DMS153 treated with DMSO at 0.1 percent for 48 hours (cell line): Measurements from ENCODE around the gene PLEKHD1.
"Not testable (repeated sequence)": the region's sequence is repeated elsewhere in the genome, so short reads cannot be mapped to it uniquely, and the experiment has no call there.

ENCODE experiments used
- DNase-seq: peaks from one replicate; lab custom pipeline; 2025; ENCODE audit not compliant: unreplicated experiment; lab: John Stamatoyannopoulos, UW

The PLEKHD1 gene

DNA sequence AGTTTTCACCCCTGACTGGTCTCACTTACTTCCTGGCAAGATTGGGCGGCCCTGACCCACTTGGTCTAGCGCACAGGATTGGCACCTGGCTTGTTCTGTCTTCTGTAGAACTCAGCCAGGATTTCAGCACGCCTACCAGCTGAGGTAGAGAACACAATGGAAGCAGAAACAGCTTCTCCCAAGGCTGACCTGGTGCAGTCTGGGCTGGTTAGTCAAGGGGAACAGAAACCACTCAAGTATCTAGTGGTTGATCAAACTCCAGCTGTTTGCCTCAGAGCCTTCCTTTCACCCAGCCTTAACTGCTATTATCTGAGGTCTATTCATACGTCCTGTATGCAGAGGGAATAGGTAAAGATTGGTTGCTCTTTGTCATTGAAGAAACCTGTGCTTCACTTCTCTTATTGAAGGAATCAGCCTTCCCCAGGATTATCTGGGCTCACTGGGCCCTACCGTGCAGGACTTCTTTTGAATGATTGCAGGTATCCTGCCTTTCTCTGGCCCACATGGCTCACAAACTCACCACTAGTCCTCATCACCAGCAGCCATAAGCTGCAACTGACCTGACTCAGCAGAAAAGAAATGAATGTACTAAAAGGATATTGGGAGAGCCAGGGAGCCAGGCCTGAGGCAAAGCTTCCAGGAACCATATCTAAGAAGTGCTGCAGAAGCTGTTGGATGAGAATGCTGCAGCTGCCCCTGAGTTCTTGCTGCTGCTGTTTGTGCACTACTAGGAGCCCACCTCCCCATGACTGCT lies 2.5 kb upstream of the PLEKHD1 start:
- DNase-seq: no peak

DNA sequence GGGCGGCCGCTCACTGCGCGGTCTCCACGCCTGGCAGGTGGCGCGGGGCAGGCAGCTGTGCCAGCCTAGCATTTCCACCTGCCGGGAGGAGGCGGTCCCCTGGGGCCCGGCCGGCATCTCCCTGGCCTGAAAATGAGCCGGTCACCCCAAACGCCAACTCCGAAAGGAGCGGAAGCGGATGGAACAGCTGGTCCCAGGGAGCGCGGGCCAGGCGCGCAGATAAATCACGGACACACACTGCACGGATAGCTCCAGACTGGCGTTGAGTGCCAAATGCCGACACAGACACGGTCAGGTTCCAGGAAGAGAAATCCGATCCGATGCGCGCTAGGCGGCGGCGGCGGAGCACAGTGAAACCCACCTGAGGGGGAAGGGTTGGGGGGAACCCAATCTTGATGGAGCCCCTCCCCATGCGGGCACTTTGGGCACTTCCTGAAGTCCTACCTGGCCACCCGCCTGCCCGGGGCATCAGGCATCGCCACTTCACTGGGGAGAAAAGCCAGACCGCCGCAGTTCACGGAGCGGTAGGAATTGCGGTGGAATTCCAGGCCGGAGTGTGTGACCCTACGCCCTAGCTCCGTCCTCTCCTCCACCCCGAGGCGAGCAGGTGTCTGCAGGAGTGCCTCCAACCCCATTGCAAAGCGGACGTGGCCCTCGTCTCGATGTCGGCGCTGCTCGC lies 624 bp upstream of the PLEKHD1 start:
- DNase-seq: no peak

DNA sequence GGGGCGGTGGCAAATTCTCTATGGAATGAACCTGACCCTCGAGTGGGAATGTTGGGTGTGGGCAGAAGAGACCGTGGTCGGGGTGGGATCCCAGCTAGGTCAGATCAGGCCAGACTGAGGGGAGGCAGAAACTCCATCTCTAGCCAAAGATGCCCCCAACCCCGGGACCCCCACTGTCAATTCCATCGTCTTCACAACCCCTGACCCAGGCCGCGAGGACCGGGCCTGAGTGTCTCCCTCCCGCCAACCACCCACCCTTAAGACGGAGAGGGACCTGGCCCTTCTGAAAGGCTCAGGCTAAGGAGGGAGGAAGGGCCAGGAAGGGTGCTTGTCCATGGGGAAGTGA lies 760 bp downstream of the PLEKHD1 start:
- no peak for DNase-seq

DNA sequence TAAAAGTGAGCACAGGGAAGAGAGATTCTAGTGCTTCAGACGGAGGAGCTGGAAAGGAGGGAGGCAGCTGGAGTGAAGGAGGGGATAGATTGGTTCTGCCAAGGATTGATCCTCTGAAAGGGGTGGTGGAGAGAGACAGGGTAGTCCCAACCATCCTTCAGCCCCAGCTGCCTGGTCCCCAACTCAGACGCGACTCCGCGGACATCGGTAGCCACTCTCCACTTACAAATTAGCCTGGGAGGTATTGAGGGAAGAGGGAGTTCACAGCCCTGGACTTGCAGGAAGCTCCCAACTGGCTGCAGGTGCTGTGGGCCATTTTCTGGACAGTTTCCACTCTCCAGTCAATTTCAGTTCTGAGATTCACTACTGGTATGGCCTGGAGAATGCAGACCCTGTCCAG lies 1.2 kb downstream of the PLEKHD1 start:
- DNase-seq: no peak

DNA sequence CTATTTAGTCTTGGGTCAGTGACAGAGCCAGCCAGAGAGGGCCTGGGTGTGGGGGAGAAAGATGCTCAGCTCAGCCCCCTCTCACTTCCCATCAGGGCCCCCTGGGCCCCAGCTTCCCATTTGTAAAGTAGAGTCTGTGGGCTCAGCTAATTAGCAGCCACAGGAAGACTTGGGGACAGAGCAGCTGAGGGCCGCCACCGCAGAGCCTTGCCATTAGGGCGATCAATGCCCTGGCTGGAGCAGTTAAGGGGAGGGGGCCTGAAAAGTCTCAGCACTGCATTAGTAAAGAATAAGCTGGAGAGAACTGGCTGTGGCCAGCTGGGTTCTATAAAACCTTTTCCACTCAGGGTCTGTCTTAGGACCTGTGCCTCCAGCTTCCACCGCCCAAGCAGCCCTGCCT lies 2.7 kb downstream of the PLEKHD1 start:
- no peak for DNase-seq

DNA sequence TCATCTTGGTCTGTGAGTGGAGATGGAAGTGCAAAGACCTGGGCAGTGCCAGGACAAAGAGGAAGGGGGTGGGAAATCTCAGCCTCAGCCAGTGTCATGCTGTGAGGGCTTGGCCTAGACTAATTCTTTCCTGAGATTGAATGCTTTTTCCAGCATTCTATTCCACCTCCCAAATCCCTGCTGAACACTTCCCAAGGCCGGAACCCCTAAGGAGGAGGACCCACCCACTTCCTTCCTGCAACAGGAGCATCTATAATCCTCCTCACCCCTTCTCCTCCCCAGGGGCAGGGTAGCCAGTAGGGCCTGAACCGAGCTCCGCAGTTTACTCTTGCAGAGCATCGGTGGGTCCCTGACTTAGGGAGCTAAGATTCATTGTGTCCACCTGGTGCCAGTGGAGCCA lies 3.2 kb downstream of the PLEKHD1 start:
- no peak for DNase-seq

DNA sequence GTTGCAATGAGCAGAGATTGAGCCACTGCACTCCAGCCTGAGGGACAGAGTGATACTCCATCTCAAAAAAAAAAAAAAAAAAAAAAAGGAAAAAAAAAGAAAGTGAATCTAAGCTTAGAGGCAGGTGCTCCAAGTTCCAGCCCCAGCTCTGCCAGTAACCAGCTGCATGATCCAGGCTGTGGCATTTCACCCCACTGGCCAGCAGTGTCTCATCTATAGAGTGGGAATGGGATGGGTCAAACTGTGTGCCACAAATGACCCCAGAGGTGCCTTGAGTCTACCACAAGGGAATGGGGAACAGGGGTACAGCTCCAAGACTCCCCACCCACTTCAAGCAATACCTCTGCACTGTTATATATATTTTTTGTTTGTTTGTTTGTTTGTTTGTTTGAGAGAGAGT lies 5.0 kb downstream of the PLEKHD1 start:
- DNase-seq: no peak

DNA sequence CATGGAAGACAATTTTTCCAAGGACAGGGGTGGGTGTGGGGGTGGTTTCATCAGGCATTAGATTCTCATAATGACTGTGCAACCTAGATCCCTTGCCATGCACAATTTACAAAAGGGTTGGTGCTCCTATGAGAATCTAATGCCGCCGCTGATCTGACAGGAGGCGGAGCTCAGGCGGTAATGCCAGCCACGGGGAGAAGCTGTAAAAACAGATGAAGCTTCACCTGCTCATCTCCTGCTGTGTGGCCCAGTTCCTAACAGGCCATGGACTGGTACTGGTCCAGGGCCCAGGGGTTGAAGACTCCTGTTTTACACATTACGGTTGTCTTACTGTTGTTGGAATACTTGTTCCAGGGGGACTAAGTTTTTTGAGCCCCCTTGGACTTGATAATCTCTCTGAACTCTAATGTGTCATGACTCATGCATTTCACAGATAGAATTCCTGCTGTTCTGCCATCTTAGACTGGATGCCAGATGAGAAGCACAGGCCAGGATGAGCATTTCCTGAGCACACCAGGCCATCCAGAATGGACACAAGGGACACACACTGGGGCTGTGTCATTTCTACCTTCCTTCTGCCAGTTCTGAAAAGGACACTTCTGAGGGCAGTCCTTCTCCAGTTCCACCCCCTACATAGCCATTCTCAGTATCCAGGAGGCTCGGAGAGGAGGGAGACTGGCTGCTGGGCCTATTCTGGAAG lies 5.8 kb downstream of the PLEKHD1 start:
- no peak for DNase-seq

DNA sequence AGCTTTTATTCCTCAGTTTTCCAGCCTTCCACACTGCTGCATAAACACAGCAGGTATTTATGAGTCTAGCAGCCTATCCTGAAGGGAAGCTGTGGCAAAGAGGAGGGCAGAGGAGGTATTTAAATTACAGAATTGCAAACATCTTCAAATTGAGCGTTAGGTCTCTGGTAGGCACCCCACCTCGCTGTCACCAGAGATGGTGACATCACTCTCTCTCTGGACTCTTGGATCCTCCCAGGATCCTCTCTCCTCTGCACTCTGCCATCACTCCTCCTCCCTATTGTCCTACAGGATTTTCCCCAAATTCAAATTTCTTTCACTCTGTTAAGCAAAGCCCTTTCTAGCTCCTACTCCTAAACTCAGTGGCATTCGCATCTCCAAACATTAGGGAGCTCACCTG lies 6.7 kb downstream of the PLEKHD1 start:
- DNase-seq: no peak

DNA sequence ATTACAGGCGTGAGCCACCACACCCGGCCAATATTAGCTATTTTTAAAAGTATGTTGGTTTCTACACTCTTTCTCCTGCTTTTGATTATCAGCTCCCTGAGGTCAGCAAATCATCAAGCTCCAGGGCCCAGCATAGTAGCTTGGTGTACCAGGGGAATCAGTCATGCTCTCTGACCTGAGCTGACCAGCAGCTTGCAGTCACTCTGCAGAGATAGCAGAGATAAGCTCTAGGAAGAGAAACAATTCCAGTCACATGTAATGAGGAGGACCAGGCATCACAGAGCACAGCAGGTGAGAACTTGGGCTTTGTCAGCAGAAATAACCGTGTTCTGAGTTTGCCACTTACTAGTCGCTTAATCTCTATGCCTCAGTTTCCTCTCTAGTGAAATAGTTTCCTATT lies 8.5 kb downstream of the PLEKHD1 start:
- no peak for DNase-seq

DNA sequence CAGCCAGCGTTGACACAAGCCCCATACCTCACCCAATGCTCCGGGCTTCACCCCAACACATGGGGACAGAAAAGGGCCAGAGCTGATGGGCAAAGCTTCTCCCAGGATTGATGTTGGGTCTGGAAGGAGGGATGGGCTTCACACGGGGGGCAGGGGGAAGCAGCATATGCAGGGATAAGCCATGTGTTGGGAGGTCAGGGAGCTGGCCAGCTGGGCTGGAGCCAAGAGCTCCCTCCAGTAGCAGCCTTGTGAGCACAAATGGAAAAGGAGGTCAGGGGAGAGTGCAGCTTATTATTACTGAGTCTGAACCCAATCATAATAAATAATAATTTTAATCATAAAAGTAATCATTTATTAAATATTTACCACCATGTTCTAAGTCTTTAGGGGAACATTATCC lies 9.3 kb downstream of the PLEKHD1 start:
- no peak for DNase-seq

DNA sequence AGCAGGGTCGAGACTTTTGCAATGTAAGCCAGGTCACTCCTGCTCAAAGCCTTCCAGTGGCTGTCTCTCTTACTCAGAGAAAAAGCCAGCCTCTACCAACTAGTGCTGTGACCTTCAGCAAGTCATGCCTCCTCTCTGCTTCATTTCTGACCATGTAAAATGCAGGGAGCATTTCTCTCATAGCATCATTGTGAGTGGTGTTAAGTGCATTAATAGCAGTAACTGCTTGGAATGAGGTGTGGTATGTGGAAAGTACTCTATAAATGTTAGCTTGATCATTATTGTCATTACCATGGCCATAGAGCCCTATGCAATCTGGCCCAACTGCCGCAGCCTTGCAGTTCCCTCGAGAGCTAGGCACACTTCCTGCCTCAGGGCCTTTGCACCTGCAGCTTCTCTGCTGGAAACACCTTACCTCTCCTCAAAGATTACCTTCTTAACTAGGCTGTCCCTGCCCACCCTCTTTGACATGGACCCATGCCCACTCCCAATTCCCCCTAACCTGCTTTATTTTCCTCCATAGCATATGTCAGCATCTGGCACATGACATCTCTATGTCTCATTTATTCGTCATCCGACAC lies 10.9 kb downstream of the PLEKHD1 start:
- DNase-seq: no peak

DNA sequence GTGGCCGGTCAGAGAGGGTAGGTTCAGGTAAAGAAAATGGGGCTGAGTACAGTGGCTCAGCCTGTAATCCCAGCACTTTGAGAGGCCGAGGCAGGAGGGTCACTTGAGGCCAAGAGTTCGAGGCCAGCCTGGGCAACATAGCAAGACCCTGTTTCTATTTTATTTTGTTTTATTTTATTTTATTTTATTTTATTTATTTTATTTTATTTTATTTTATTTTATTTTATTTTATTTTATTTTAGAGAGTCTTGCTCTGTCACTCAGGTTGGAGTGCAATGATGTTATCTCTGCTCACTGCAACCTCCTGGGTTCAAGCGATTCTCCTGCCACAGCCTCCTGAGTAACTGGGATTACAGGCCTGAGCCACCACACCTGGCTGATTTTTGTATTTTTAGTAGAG lies 13.3 kb downstream of the PLEKHD1 start:
- DNase-seq: not testable (repeated sequence)

DNA sequence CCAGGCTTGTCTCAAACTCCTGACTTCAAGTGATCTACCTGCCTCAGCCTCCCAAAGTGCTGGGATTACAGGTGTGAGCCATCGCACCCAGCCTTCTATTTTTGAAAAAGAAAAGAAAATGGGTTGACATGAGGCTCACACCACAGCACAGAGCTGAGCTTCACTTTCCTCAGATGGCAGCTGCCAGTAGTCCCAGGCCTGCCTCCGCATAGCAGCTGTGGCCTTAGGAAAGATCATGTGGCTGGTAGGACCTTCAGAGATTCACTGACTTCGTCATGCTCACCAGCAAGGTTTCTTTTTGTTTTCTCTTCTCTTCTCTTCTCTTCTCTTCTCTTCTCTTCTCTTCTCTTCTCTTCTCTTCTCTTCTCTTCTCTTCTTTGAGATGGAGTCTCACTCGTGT lies 13.8 kb downstream of the PLEKHD1 start:
- DNase-seq: not testable (repeated sequence)

DNA sequence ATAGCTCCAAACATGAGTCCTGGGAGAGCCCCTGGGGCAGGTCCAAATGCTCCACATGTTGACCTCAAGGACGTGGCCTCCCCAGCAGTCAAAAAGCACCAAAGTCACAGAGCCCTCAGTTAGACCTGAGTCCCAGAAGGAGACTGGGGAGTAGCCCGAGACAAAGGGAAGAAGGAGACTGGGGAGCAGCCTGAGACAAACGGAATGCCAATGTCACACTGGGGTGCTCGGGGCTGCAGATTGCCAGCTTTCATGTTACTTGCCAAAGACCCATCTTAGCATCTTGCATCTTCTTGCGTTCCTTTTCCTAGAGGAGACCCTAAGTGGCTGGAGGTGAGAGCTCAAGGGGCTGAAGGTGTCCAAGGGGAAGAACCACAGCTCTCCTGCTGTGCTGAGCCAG lies 14.9 kb downstream of the PLEKHD1 start:
- no peak for DNase-seq

DNA sequence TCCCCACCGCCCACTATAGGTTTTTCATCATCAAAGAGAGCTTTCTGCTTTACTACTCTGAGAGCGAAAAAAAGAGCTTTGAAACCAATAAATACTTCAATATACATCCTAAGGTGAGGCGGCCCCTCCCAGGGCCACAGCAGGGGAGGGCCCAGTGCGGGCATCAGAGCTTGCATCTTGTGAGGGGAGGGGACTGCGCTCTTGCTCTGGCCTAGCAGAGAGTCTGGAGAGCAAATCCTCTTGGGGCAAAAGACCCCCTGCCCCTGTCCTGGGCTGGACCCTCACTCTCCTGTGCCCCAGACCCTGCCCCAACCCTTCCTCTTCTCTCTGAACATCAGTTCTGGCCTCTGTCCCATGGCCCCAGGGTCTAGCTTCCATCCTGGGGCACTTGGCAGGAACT lies 15.6 kb downstream of the PLEKHD1 start:
- no peak for DNase-seq

DNA sequence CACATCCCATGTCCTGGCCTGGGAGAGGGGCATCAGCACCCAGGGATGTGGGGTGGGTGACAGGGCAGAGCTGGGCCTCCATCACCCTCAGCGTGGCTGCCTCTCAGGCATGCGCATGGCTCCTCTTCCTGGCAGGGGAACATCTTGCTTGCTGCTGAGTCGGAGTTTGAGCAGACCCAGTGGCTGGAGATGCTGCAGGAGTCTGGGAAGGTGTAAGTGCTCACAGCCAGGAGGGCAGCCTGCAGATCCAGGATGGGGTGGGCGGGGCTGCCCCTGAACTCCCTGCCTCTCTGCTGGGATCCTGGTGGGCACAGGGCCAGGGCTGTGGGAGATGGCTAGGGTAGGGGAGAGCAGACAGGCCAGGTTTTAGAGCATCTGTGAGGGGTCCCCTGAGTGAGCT lies 16.2 kb downstream of the PLEKHD1 start:
- no peak for DNase-seq

DNA sequence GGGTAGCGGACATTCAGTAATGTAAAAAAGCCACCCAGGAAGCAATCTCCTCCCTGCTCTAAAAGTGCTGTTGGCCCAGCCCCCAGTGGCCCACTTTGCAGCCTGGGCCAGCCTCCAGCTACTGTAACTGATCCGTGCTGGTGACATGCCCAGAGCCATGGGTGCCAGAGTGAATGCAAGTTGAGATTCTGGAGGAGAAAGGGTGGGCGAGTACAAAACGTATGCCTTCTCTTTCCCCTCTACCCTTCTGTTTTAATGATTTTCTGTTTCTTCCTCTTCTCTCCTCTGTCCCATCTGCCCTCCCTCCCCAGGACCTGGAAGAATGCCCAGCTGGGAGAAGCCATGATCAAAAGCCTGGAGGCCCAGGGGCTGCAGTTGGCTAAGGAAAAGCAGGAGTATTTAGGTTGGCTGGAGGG lies 16.9 kb downstream of the PLEKHD1 start:
- no peak for DNase-seq

DNA sequence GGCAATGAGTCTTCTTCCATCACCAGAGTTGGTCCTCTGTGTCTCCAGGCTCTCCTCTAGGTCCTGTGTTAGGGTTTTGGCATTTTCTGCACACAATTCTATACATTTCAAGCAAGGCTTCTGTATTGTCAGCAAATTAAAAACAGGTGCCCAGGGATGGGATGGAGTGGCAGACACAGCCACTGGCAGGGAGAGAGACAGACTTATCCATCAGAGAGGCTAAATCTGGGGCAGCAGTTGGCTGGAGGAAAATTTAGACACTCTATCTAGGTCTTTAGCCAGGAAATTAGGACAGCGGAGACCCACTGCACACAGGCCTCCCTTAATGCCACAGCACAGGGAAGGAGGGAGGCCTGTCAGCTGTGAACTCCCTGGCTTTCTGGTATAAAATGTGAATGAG lies 20.2 kb downstream of the PLEKHD1 start:
- DNase-seq: no peak

DNA sequence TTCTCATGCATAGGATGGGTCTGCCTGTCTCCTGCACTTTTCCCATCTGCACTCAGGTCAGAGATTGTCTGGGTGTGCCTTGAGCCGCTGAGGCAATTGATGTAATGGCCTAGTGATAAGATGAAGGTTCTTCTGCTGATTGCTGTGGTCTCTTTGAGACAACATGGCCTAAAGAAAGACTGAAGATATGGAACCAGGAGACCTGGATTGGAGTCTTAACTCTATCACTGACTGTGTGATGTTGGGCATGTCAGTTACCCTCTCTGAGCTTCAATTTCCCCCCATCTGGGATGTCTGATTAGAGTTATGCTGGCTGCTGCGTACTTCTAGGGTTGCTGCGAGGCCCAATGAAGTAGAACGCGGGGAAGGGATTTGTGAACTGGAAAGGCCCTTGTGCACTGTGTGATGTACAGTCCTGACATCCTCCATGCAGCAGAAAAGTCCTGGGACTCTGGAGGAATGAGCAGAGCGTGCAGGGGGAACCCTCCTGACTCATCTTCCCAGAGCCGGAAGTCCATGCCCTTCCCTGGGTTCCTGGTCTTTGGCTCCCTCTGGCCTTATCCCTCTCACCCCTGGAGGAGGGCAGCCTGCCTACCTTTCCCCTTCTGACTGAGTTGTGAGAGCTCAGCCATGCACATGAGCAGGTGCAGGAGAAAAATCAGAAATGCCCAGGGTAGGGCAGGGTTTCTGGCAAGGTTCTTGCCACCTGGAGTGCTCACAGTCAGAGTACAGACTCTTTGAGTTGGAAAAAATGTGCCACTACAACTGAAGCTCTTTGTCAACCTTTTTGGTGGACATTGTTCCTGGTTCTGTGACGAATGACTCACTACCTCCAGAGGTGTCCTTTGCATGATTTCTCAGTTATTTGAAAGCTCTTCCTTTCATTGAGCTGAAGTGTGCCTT lies 21.1 kb downstream of the PLEKHD1 start:
- DNase-seq: no peak

DNA sequence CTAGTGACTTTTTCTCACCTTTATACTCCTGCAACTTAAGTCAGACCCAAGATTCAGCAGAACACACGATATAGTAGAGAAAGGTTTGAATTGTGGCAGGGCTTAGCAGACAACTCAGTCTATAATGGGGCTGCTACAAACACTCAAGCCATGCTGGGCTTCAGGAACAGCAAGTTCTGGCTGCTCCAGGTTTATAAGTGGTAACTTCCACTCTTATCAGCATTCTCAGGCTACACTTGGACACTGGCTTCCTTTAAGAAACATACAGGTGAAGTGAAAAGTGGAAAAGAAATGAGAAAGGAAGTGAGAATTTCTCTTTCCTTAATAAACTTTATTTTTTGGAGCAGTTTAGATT lies 21.7 kb downstream of the PLEKHD1 start:
- no peak for DNase-seq
